Esophagus squamous epithelium (tissue), 4 donors: ENCODE results near the gene GSG1.

Experiments
- CTCF ChIP-seq, 6 experiments: fragments of 450-650 bp in 4 of 6; fragments of 200-600 bp in 2 of 6; sonication (generic) in 2 of 6; IDR thresholded peaks; one replicate each; pipeline ENCODE4 v1.5.1; 2016 to 2019; ENCODE audit warnings: antibody characterized with exemption in 6 of 6, mild to moderate bottlenecking in 4 of 6, moderate library complexity in 4 of 6
- POLR2A ChIP-seq, 4 donors: fragments of 450-650 bp; IDR thresholded peaks; one replicate each; pipeline ENCODE4 v1.6.1; 2017; ENCODE audit warnings: antibody characterized with exemption in 4 of 4, mild to moderate bottlenecking in 4 of 4, moderate library complexity in 3 of 4

- TF ChIP-seq CTCF (IDR thresholded peaks at IDR 0.05): no peak
- no peak for TF ChIP-seq POLR2A (IDR thresholded peaks at IDR 0.05)
Observed at GRCh38 chr12:13130981-13131380, 27.5 kb upstream of the GSG1 start.
